Lung (tissue), 12 donors: Measurements from ENCODE around the gene FGFR2. TPM values are rescaled to one million over a fixed set of nuclear protein-coding genes. Genes with fewer than 3 reads are reported as not detected.

Experiments
- ATAC-seq: fragments of 200-7000 bp; cut with Tn5 transposase; one replicate; pipeline ENCODE4 v1.9.1; 2020; ENCODE audit warnings: moderate number of reproducible peaks; ENCODE audit not compliant: insufficient read depth, low FRiP score
- DNase-seq, 3 donors: peaks; one replicate each; pipeline ENCODE4 v3.0.0-alpha.2; 2013 to 2017
- H3K27ac ChIP-seq, 2 donors: one replicate each; pipeline ENCODE4 v1.5.1; 2013; ENCODE audit warnings: mild to moderate bottlenecking in 2 of 2, moderate library complexity in 2 of 2, control low read depth in 1 of 2, inconsistent platforms in 1 of 2, low read depth in 1 of 2, low read length in 1 of 2
- H3K27me3 ChIP-seq, 3 donors: one replicate each; pipeline ENCODE4 v1.5.1; 2013; ENCODE audit warnings: low read length in 2 of 3; ENCODE audit not compliant: control insufficient read depth in 3 of 3, insufficient read depth in 3 of 3
- H3K36me3 ChIP-seq, 4 donors: one replicate each; pipeline ENCODE4 v1.5.1; 2013; ENCODE audit warnings: low read length in 4 of 4, mild to moderate bottlenecking in 1 of 4, moderate library complexity in 1 of 4; ENCODE audit not compliant: control insufficient read depth in 4 of 4, insufficient read depth in 4 of 4
- H3K4me1 ChIP-seq, 5 donors: one replicate each; pipeline ENCODE4 v1.5.1; 2013; ENCODE audit warnings: low read length in 5 of 5, mild to moderate bottlenecking in 2 of 5, moderate library complexity in 1 of 5; ENCODE audit not compliant: control insufficient read depth in 5 of 5, insufficient read depth in 5 of 5
- H3K4me3 ChIP-seq: one replicate; pipeline ENCODE4 v1.5.1; 2013; ENCODE audit warnings: mild to moderate bottlenecking, control low read depth, moderate library complexity
- H3K9ac ChIP-seq, 2 donors: one replicate each; pipeline ENCODE4 v1.5.1; 2013; ENCODE audit warnings: low read length in 2 of 2, control low read depth in 1 of 2; ENCODE audit not compliant: insufficient read depth in 1 of 2
- H3K9me3 ChIP-seq, 4 donors: one replicate each; pipeline ENCODE4 v1.5.1; 2013; ENCODE audit warnings: low read length in 3 of 4, mild to moderate bottlenecking in 1 of 4, moderate library complexity in 1 of 4; ENCODE audit not compliant: control insufficient read depth in 4 of 4, insufficient read depth in 3 of 4
- WGBS, 2 donors: extraction: QIAGEN DNeasy Blood & Tissue Kit; methylation state at CpG; one replicate each; pipeline ENCODE4 v1.1.7; 2013; 5-methylcytosine and 5-hydroxymethylcytosine counted together
- polyA plus RNA-seq, 2 donors: library from polyadenylated mRNA; stranded (reverse); fragments of 200-250 nt; gene quantifications; one replicate each; pipeline ENCODE4 v1.2.1, GENCODE V29; 2013
- total RNA-seq, 2 donors: library from RNA; depleted of rRNA in 1 of 2; stranded (reverse); fragments of >200 nt in 1 of 2; gene quantifications; one replicate each; pipeline ENCODE4 v1.2.1, GENCODE V29; 2014 to 2021
- TF ChIP-seq, protein P1 (sequence below): IDR thresholded peaks from 2 replicates; pipeline ENCODE4 v1.5.1; 2012; ENCODE audit warnings: mild to moderate bottlenecking; ENCODE audit errors: control extremely low read depth, extremely low read depth
- donor health status: control.
- donor health status: control.
- donor health status: Bipolar disorder and iron deficiency.
- donor health status: healthy.
- donor health status: DM: yes; HTN: yes; CAD: no.

The FGFR2 gene
- total and polyA plus RNA-seq, 4 donors: 11.4 to 230 (median 41.7) TPM

DNA sequence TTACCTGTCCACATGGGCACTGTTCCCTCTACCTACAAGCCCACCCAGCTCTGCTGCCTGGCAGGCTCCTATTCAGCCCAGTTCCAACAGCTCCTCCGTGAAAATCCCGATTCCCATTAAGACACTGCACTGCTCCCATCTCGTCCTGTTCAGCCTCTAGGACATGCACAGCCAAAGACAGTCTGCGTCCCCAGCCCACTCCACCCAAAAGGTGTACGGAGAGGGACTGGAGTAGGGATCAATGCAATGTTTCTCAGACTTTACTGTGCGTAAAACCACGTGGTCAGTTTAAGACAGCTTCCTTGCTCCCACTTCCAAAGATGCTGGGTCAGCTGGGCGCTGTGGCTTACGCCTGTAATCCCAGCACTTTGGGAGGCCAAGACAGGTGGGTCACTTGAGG, 19.9 kb downstream of the FGFR2 start:
- no peak for DNase-seq
- no peak overlapping the region for H3K9ac ChIP-seq
- H3K4me1 ChIP-seq: peaks cover 0 to 31% (median 11%) of the 10 kb centered on the region in 5 donors
- H3K36me3 ChIP-seq: peaks cover 0 to 16% (median 3%) of the 10 kb centered on the region in 4 donors
- TF ChIP-seq, protein P1, sequence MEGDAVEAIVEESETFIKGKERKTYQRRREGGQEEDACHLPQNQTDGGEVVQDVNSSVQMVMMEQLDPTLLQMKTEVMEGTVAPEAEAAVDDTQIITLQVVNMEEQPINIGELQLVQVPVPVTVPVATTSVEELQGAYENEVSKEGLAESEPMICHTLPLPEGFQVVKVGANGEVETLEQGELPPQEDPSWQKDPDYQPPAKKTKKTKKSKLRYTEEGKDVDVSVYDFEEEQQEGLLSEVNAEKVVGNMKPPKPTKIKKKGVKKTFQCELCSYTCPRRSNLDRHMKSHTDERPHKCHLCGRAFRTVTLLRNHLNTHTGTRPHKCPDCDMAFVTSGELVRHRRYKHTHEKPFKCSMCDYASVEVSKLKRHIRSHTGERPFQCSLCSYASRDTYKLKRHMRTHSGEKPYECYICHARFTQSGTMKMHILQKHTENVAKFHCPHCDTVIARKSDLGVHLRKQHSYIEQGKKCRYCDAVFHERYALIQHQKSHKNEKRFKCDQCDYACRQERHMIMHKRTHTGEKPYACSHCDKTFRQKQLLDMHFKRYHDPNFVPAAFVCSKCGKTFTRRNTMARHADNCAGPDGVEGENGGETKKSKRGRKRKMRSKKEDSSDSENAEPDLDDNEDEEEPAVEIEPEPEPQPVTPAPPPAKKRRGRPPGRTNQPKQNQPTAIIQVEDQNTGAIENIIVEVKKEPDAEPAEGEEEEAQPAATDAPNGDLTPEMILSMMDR: no peak
- ATAC-seq: no peak
- no peak overlapping the region for H3K27ac ChIP-seq
- peaks cover 0 to 4% (median 0%) of the 10 kb centered on the region in 4 donors for H3K9me3 ChIP-seq
- H3K4me3 ChIP-seq: no peak overlapping the region
- 80 to 88% methylated on average over 9 of the region's 9 CpGs for WGBS, 2 donors
- no peaks in the 10 kb centered on the region for H3K27me3 ChIP-seq

DNA sequence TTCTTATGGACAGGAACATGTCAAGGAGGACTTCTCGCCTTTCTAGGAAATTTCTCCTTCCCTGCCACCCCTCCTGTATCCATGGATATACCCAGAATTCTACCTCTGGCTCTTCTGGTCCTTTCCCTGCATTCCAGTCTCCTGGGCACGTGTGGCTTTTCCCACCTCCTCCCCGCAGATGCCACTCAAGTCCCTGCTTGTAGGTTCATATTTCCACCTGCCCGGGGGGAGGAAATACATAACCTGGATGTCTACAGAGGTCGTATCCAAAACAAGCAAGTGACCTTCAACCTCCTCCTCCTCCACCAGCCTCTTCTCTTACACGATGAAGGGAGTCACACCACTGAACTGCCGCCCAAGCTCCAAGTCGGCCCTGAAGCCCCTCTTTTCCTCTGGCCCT, 20.7 kb downstream of the FGFR2 start:
- Histone ChIP-seq H3K4me3 (no peak overlapping the region), H3K36me3 (peaks cover 0 to 10% (median 3%) of the 10 kb centered on the region in 4 donors), H3K27me3 (no peaks in the 10 kb centered on the region), H3K27ac (no peak overlapping the region), H3K9me3 (peaks cover 0 to 4% (median 0%) of the 10 kb centered on the region in 4 donors), H3K4me1 (peaks cover 0 to 34% (median 11%) of the 10 kb centered on the region in 5 donors), H3K9ac (no peak overlapping the region)
- ATAC-seq: no peak
- no peak for DNase-seq
- TF ChIP-seq, protein P1: no peak
- 55 to 59% methylated on average over 8 of the region's 8 CpGs for WGBS, 2 donors

DNA sequence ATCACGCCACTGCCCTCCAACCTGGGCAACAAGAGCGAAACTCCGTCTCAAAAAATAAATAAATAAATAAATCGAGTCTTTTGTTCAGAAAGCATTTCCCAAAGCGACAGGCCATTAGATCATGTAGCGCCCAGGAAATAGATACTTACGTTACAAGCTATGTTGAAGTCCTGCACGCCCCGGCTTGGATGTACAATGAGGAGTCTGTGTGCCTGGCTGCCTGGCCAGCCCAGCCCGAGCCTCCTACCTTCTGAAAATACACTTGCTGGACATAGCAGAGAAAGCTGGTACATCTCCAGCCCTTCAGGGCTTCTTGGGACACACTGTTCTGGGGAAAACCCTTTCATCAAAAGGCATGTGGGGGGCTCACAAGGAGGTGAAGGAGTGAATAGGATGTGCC, 22.1 kb downstream of the FGFR2 start:
- Histone ChIP-seq H3K27me3 (no peaks in the 10 kb centered on the region), H3K36me3 (peaks cover 0 to 10% (median 3%) of the 10 kb centered on the region in 4 donors), H3K9ac (no peak overlapping the region), H3K9me3 (peaks cover 0 to 4% (median 0%) of the 10 kb centered on the region in 4 donors), H3K4me1 (peaks cover 0 to 32% (median 12%) of the 10 kb centered on the region in 5 donors), H3K27ac (no peak overlapping the region), H3K4me3 (no peak overlapping the region)
- DNase-seq: no peak
- TF ChIP-seq, protein P1: no peak
- no peak for ATAC-seq
- WGBS, 2 donors: 92% methylated on average over 10 of the region's 10 CpGs
